ENCODE measurements around the gene MARCO.
"Not testable (repeated sequence)": the region's sequence is repeated elsewhere in the genome, so short reads cannot be mapped to it uniquely, and the experiment has no call there.

Gene MARCO

GRCh38 chr2:119008108-119008507 is 66.1 kb downstream of the MARCO start:
- no peak for DNase-seq

- no peak for DNase-seq
Observed at GRCh38 chr2:119009110-119009509, 67.1 kb downstream of the MARCO start.

- no peak for DNase-seq
Observed at GRCh38 chr2:119010336-119010735, 68.3 kb downstream of the MARCO start.

GRCh38 chr2:119011162-119011909 is 69.3 kb downstream of the MARCO start:
- DNase-seq = no peak

- no peak for DNase-seq
Observed at GRCh38 chr2:119011910-119012209, 69.9 kb downstream of the MARCO start.

GRCh38 chr2:119012345-119013301 is 70.6 kb downstream of the MARCO start:
- DNase-seq = no peak

GRCh38 chr2:119013671-119014070 is 71.7 kb downstream of the MARCO start:
- DNase-seq = no peak

GRCh38 chr2:119015845-119016244 is 73.9 kb downstream of the MARCO start:
- DNase-seq = no peak

GRCh38 chr2:119019521-119019920 is 77.5 kb downstream of the MARCO start:
- DNase-seq = no peak

- no peak for DNase-seq
Observed at GRCh38 chr2:119022678-119023077, 80.7 kb downstream of the MARCO start.

GRCh38 chr2:119023534-119023933 is 81.5 kb downstream of the MARCO start:
- no peak for DNase-seq

GRCh38 chr2:119024152-119024551 is 82.2 kb downstream of the MARCO start:
- no peak for DNase-seq

- DNase-seq = no peak
Observed at GRCh38 chr2:119024568-119024967, 82.6 kb downstream of the MARCO start.

GRCh38 chr2:119025013-119025412 is 83.0 kb downstream of the MARCO start:
- DNase-seq = no peak

GRCh38 chr2:119025762-119026351 is 83.9 kb downstream of the MARCO start:
- no peak for DNase-seq

- no peak for DNase-seq
Observed at GRCh38 chr2:119026890-119027289, 84.9 kb downstream of the MARCO start.

- no peak for DNase-seq
Observed at GRCh38 chr2:119028327-119029174, 86.6 kb downstream of the MARCO start.

GRCh38 chr2:119029297-119029696 is 87.3 kb downstream of the MARCO start:
- no peak for DNase-seq

- DNase-seq = not testable (repeated sequence)
Observed at GRCh38 chr2:119037922-119038321, 95.9 kb downstream of the MARCO start.

GRCh38 chr2:119040730-119041129 is 98.7 kb downstream of the MARCO start:
- DNase-seq = no peak

All from effector CD8-positive, alpha-beta T cell (primary cell).